ENCODE results near the gene PTPRD.
"Not testable (repeated sequence)": the region's sequence is repeated elsewhere in the genome, so short reads cannot be mapped to it uniquely, and the experiment has no call there.

GRCh38 chr9:8968350-8968749, 1644.5 kb downstream of the PTPRD start:
- TF ChIP-seq CTCF (conservative IDR thresholded peaks at IDR 0.05 in 1 of 2, IDR thresholded peaks at IDR 0.05 in 1 of 2; ENCODE audit: low read depth in 1 of 2, low read length in 2 of 2); EZH2 (IDR thresholded peaks at IDR 0.05; ENCODE audit: low read length, missing control alignments): not testable (repeated sequence)

Measured in fibroblast of lung (primary cell).